Adrenal gland (tissue), 5 donors: Measurements from ENCODE around the gene ZCCHC7.

Source experiments
- POLR2A ChIP-seq, 2 donors: fragments of 450-650 bp; IDR thresholded peaks; one replicate each; pipeline ENCODE4 v1.6.1; 2017; ENCODE audit warnings: antibody characterized with exemption in 2 of 2, mild to moderate bottlenecking in 2 of 2, moderate library complexity in 1 of 2
- TF ChIP-seq, protein P1 (sequence below), 6 experiments: fragments of 450-650 bp in 4 of 6; fragments of 200-600 bp in 2 of 6; sonication (generic) in 1 of 6; IDR thresholded peaks; 1 replicate in 5 of 6; 2 replicates in 1 of 6; pipeline versions ENCODE4 v1.5.1 to v1.8.0; 2016 to 2021; ENCODE audit warnings: antibody characterized with exemption in 6 of 6, mild to moderate bottlenecking in 2 of 6, moderate library complexity in 1 of 6
- donor health status: DM: no; HTN: no; CAD: no.

DNA sequence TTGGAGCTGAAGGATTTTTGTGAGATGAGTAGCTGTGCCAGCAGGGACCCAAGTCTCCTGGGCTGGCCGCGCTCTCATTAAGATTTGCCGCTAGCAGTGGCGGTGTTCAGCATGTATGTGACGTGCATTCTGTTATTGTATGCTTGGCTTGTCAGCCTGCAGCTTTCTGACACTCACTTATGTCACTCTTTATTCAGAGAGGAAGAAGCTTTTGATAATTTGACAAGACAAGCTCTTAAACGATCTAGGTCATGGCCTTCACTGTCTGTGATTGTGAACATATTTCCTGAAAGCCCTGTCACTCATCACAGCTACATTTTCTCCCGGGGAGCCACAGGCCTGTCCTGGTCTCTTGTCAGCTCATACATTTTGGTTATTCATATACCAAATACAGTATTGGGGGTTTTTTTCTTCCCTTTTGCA, 203.9 kb downstream of the ZCCHC7 start:
- TF ChIP-seq, protein P1, sequence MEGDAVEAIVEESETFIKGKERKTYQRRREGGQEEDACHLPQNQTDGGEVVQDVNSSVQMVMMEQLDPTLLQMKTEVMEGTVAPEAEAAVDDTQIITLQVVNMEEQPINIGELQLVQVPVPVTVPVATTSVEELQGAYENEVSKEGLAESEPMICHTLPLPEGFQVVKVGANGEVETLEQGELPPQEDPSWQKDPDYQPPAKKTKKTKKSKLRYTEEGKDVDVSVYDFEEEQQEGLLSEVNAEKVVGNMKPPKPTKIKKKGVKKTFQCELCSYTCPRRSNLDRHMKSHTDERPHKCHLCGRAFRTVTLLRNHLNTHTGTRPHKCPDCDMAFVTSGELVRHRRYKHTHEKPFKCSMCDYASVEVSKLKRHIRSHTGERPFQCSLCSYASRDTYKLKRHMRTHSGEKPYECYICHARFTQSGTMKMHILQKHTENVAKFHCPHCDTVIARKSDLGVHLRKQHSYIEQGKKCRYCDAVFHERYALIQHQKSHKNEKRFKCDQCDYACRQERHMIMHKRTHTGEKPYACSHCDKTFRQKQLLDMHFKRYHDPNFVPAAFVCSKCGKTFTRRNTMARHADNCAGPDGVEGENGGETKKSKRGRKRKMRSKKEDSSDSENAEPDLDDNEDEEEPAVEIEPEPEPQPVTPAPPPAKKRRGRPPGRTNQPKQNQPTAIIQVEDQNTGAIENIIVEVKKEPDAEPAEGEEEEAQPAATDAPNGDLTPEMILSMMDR (IDR thresholded peaks at IDR 0.05) = no peak
- TF ChIP-seq POLR2A (IDR thresholded peaks at IDR 0.05) = no peak
